Astrocyte of the cerebellum (primary cell): Measurements from ENCODE around the gene STRADB.

Experiments
- DNase-seq: peaks from one replicate; pipeline ENCODE4 v3.0.0-alpha.2; 2011; ENCODE audit warnings: low read depth
- H3K4me3 ChIP-seq: 2 replicates; pipeline ENCODE4 v1.5.1; 2011; ENCODE audit warnings: mild to moderate bottlenecking, low read depth, low read length, moderate library complexity
- CTCF ChIP-seq: IDR thresholded peaks from 2 replicates; pipeline ENCODE4 v1.5.1; 2012; ENCODE audit warnings: low read length, low read depth, moderate library complexity, mild to moderate bottlenecking; ENCODE audit errors: missing control alignments
- in situ Hi-C: cut with HindIII; loops from 2 replicates; pipeline ENCODE4 v1.10.0; 2017; ENCODE audit warnings: low sequenced_read_pairs

The STRADB gene

GRCh38 chr2:201466050-201466675 is 14.6 kb downstream of the STRADB start:
- H3K4me3 ChIP-seq = no peak overlapping the region
- in situ Hi-C loops = no loop called here
- TF ChIP-seq CTCF = no peak
- DNase-seq = peak; percentile 42

GRCh38 chr2:201467666-201468065 is 16.1 kb downstream of the STRADB start:
- in situ Hi-C loops = no loop called here
- no peak overlapping the region for H3K4me3 ChIP-seq
- DNase-seq = no peak
- TF ChIP-seq CTCF = no peak

GRCh38 chr2:201470821-201471731 is 19.5 kb downstream of the STRADB start:
- DNase-seq = no peak
- TF ChIP-seq CTCF = no peak

GRCh38 chr2:201471732-201472393 is 20.3 kb downstream of the STRADB start:
- TF ChIP-seq CTCF = no peak
- in situ Hi-C loops = no loop called here
- no peak for DNase-seq
- no peak overlapping the region for H3K4me3 ChIP-seq

More at GRCh38 chr2:201470821-201471731, 19.5 kb downstream of the STRADB start:
- no peak overlapping the region for H3K4me3 ChIP-seq
- in situ Hi-C loops = no loop called here

- no peak for TF ChIP-seq CTCF
- in situ Hi-C loops = no loop called here
- H3K4me3 ChIP-seq = no peak overlapping the region
- no peak for DNase-seq
Measured at GRCh38 chr2:201472411-201472810, 20.9 kb downstream of the STRADB start.

GRCh38 chr2:201482543-201482942 is 31.0 kb downstream of the STRADB start:
- no peak overlapping the region for H3K4me3 ChIP-seq
- in situ Hi-C loops = no loop called here
- DNase-seq = no peak
- TF ChIP-seq CTCF = no peak
